GM12878 (cell line): ENCODE results near the gene ARHGAP45. TPM values are rescaled to one million over a fixed set of nuclear protein-coding genes. Genes with fewer than 3 reads are reported as not detected.

ENCODE experiments used
- ATAC-seq: fragments of 200-7000 bp; cut with Tn5 transposase; 3 replicates; pipeline ENCODE4 v1.9.1; 2020; ENCODE audit warnings: mild to moderate bottlenecking, moderate library complexity
- BruUV-seq: library from RNA; stranded (reverse); fragments of 400-500 nt; replicated peaks from 2 replicates; lab custom pipeline; 2021; lab: Mats Ljungman, UMichigan
- CTCF ChIA-PET: fragments of 300-600 bp; sonication (Branson Sonifier 250); formaldehyde crosslinking; extraction: SDS; loops from one replicate; lab custom pipeline; 2021; ENCODE audit warnings: inconsistent platforms; lab: Yijun Ruan, JAX
- POLR2A ChIA-PET: fragments of 350-600 bp; formaldehyde crosslinking; extraction: SDS; loops from one replicate; lab custom pipeline; 2021; ENCODE audit warnings: inconsistent platforms; lab: Charles Lee
- RAD21 ChIA-PET: fragments of 300-600 bp; sonication (Branson Sonifier 250); formaldehyde crosslinking; loops from one replicate; lab custom pipeline; 2023; ENCODE audit warnings: antibody characterized with exemption; ENCODE audit not compliant: unreplicated experiment; lab: Charles Lee
- SMC1A ChIA-PET: fragments of 300-600 bp; sonication (Branson Sonifier 250); formaldehyde crosslinking; loops from one replicate; lab custom pipeline; 2023; ENCODE audit not compliant: unreplicated experiment, uncharacterized antibody; lab: Charles Lee
- DNase-seq: peaks from one replicate; pipeline ENCODE4 v3.0.0-alpha.2; 2011; ENCODE audit warnings: low read depth, low spot score
- FAIRE-seq: peaks from 3 replicates; lab custom pipeline; 2011; peaks lifted over from hg19 to GRCh38; lab: Jason Lieb, UNC
- H2AFZ ChIP-seq: 2 replicates; pipeline ENCODE4 v1.6.0; 2011; ENCODE audit warnings: low read depth, low read length, control low read depth; ENCODE audit not compliant: control insufficient read depth
- H3K27ac ChIP-seq: 2 replicates; pipeline ENCODE4 v1.5.1; 2011; ENCODE audit warnings: control low read depth; ENCODE audit not compliant: control insufficient read depth, insufficient read depth
- H3K27me3 ChIP-seq, 2 experiments: replicated peaks in 1 of 2; 2 replicates each; pipeline versions ENCODE4 v1.6.0 to v1.6.1; 2011; ENCODE audit warnings: low read length in 1 of 2; ENCODE audit not compliant: control insufficient read depth in 2 of 2, insufficient read depth in 2 of 2
- H3K36me3 ChIP-seq, 2 experiments: 2 replicates each; pipeline ENCODE4 v1.5.1; 2011; ENCODE audit warnings: low read length in 1 of 2; ENCODE audit not compliant: control insufficient read depth in 2 of 2, insufficient read depth in 2 of 2
- H3K4me1 ChIP-seq: 2 replicates; pipeline ENCODE4 v1.6.1; 2011; ENCODE audit warnings: mild to moderate bottlenecking, low read length, moderate library complexity, mixed read lengths; ENCODE audit not compliant: control insufficient read depth, insufficient read depth
- H3K4me2 ChIP-seq: 2 replicates; pipeline ENCODE4 v1.6.0; 2011; ENCODE audit warnings: control low read depth; ENCODE audit not compliant: control insufficient read depth, insufficient read depth
- H3K4me3 ChIP-seq: fragments of 200-600 bp; sonication (generic); 2 replicates; pipeline ENCODE4 v1.5.1; 2016
- H3K79me2 ChIP-seq: 2 replicates; pipeline ENCODE4 v1.6.0; 2011; ENCODE audit warnings: low read length; ENCODE audit not compliant: control insufficient read depth, insufficient read depth
- H3K9ac ChIP-seq: 2 replicates; pipeline ENCODE4 v1.8.0; 2011; ENCODE audit warnings: low read length, control low read depth, mixed read lengths; ENCODE audit not compliant: control insufficient read depth, insufficient read depth
- H3K9me3 ChIP-seq: replicated peaks from 3 replicates; pipeline ENCODE4 v1.5.1; 2011; ENCODE audit warnings: mild to moderate bottlenecking, low read length; ENCODE audit not compliant: control insufficient read depth, insufficient read depth
- H4K20me1 ChIP-seq: 2 replicates; pipeline ENCODE4 v1.6.0; 2011; ENCODE audit not compliant: control insufficient read depth, insufficient read depth
- HCFC1 ChIP-seq: fragments of 150-350 bp; IDR thresholded peaks from 2 replicates; pipeline ENCODE4 v1.6.1; 2014; ENCODE audit warnings: low read length
- HSF1 ChIP-seq: fragments of 150-350 bp; IDR thresholded peaks from 2 replicates; pipeline ENCODE4 v1.6.1; 2014; ENCODE audit warnings: mild to moderate bottlenecking, low read depth, low read length
- IRF4 ChIP-seq: IDR thresholded peaks from 2 replicates; pipeline ENCODE4 v1.6.1; 2011; ENCODE audit warnings: low read depth, low read length
- RAD21 ChIP-seq: IDR thresholded peaks from 2 replicates; pipeline ENCODE4 v1.6.1; 2011; ENCODE audit warnings: mild to moderate bottlenecking, low read depth, low read length, moderate library complexity; ENCODE audit not compliant: insufficient read depth
- RELB ChIP-seq: fragments of 450-650 bp; IDR thresholded peaks from 2 replicates; pipeline ENCODE4 v1.6.1; 2017; ENCODE audit warnings: low read depth, mild to moderate bottlenecking, moderate library complexity
- SMARCA5 ChIP-seq: fragments of 450-650 bp; IDR thresholded peaks from 2 replicates; pipeline ENCODE4 v1.6.1; 2017; ENCODE audit warnings: mild to moderate bottlenecking
- SP1 ChIP-seq: IDR thresholded peaks from one replicate; pipeline ENCODE4 v1.6.1; 2011; ENCODE audit warnings: low read depth, low read length
- SREBF1 ChIP-seq: IDR thresholded peaks from 2 replicates; pipeline ENCODE4 v1.6.1; 2012; ENCODE audit warnings: mild to moderate bottlenecking, low read length
- TARDBP ChIP-seq: IDR thresholded peaks from 2 replicates; pipeline ENCODE4 v1.6.1; 2016; ENCODE audit warnings: borderline replicate concordance
- TCF7 ChIP-seq: IDR thresholded peaks from 2 replicates; pipeline ENCODE4 v1.6.1; 2014; ENCODE audit warnings: antibody characterized with exemption, borderline replicate concordance
- ZNF24 ChIP-seq: fragments of 450-650 bp; IDR thresholded peaks from 2 replicates; pipeline ENCODE4 v1.6.1; 2017; ENCODE audit warnings: antibody characterized with exemption, mild to moderate bottlenecking
- ZSCAN29 ChIP-seq: fragments of 450-650 bp; IDR thresholded peaks from 2 replicates; pipeline ENCODE4 v1.6.1; 2017; ENCODE audit warnings: mild to moderate bottlenecking, moderate library complexity
- ZZZ3 ChIP-seq: IDR thresholded peaks from 2 replicates; pipeline ENCODE4 v1.6.1; 2011; ENCODE audit warnings: low read depth; ENCODE audit not compliant: control insufficient read depth, insufficient read length
- WGBS: methylation state at CpG from one replicate; pipeline ENCODE4 v1.1.6; 2016; ENCODE audit warnings: low lambda C conversion rate; ENCODE audit not compliant: insufficient replicate concordance, insufficient coverage; ENCODE audit errors: missing lambda C conversion rate; 5-methylcytosine and 5-hydroxymethylcytosine counted together
- in situ Hi-C: fragments of 300-500 bp; cut with MboI; formaldehyde crosslinking; loops from 9 replicates; pipeline ENCODE4 v1.14.3; 2018; ENCODE audit warnings: mixed read lengths
- intact Hi-C: fragments of 100-400 bp; cut with micrococcal nuclease; formaldehyde crosslinking; loops from one replicate; pipeline ENCODE4 v1.14.2; 2022; ENCODE audit not compliant: unreplicated experiment
- polyA plus RNA-seq, 11 experiments: library from polyadenylated mRNA; depleted of rRNA in 4 of 11; unstranded in 6 of 11; stranded (reverse) in 5 of 11; fragments of >200 nt; fragmentation: Nextera tagmentation in 4 of 11; fragmentation: Illumina TruSeq in 1 of 11; extraction: Ambion mirVana in 4 of 11; extraction: Trizol in 1 of 11; gene quantifications; 1 replicate in 1 of 11; 2 replicates in 10 of 11; pipeline versions ENCODE4 v1.2.1 to v1.2.3, GENCODE V29; 2011 to 2016; ENCODE audit warnings: inconsistent platforms in 2 of 11, missing spikeins in 2 of 11, low read depth in 1 of 11
- total RNA-seq, 4 experiments: library from RNA; depleted of rRNA in 3 of 4; stranded (reverse); fragments of >200 nt in 3 of 4; fragmentation: Illumina TruSeq in 1 of 4; extraction: Trizol in 1 of 4; gene quantifications; 2 replicates each; pipeline versions ENCODE4 v1.2.1 to v1.2.3, GENCODE V29; 2013 to 2021

ARHGAP45 gene
- total and polyA plus RNA-seq, 10 of the 15 experiments (the other 5 are each of a cell fraction or from before 2014, with no cell fraction given) = 1.4 to 151 (median 59.9) TPM

DNA sequence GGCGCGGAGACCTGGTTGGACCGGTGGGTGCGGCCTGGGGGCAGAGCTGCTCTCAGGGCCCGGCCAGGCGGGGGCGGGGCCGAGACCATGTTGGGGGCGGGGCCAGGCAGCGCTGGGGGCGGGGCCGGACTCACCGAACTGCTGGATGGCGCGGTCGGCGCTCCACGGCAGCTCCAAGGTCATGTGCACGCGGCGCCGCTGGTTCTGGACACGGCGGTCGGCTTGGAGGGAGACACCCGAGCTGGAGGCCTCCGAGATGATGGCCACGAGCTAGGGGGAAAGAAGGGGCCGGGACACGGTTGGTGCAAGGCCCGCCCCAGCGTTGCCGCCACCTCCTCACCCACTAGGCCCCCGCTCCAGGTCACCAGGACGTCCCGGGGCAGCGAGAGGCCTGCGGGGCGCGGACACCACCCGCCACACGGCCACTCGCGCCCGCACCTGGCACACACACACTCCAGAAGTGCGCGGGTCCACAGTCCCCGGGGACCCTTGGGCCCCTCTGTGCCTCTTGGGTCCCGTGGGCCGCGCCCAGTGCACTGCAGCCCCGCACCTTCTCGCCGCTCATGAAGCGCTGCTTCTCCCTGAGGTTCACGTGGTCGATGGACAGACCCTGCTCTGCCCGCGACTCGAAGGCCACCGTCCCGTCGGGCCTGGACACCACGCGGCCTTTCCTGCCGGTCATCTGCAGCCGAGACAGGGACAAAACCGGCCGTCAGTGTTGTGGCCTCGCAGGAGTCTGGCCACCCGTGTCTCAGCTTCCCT is 45.5 kb downstream of the ARHGAP45 start:
- no peak overlapping the region for H2AFZ ChIP-seq

More for the DNA sequence above, 45.5 kb downstream of the ARHGAP45 start:
- Histone ChIP-seq H3K4me1 (peaks cover 6% of the 10 kb centered on the region; the same call in 1 of the 2 replicates), H4K20me1 (no peaks in the 10 kb centered on the region), H3K9ac (no peak overlapping the region), H3K79me2 (no peaks in the 10 kb centered on the region), H3K27me3 (no peaks in the 10 kb centered on the region), H3K9me3 (no peaks in the 10 kb centered on the region), H3K4me2 (no peak overlapping the region), H3K4me3 (no peak overlapping the region), H3K36me3 (peaks cover 0 to 27% of the 10 kb centered on the region in 2 experiments; a peak in 3 of 4 replicates), H3K27ac (no peak overlapping the region)
- FAIRE-seq (no peak), ATAC-seq (no peak), DNase-seq (no peak)
- no peak for TF ChIP-seq SP1
- TF ChIP-seq SREBF1 = no peak
- no peak for TF ChIP-seq HCFC1
- TF ChIP-seq TARDBP = no peak
- no peak for TF ChIP-seq ZSCAN29
- TF ChIP-seq RELB = no peak
- TF ChIP-seq SMARCA5 = no peak
- TF ChIP-seq ZNF24 = no peak
- TF ChIP-seq TCF7 = no peak
- TF ChIP-seq ZZZ3 = no peak
- TF ChIP-seq IRF4 = no peak
- TF ChIP-seq HSF1 = no peak
- no peak for TF ChIP-seq RAD21
- RAD21 ChIA-PET = interaction anchor here (1.0 to 3.0 kb wide), 8 partner anchors 16 to 110 kb away, joined by 3 to 38 read pairs (median 7); no protein-coding TSS in a partner anchor
- in situ Hi-C loops = no loop called here
- no TSS peak for BruUV-seq
- 88% methylated on average over 53 of the region's 71 CpGs for WGBS
- SMC1A ChIA-PET = interaction anchor here (0.9 to 3.1 kb wide), 6 partner anchors 11 to 128 kb away, joined by 3 to 24 read pairs (median 4); no protein-coding TSS in a partner anchor
- POLR2A ChIA-PET = interaction anchor here (1.0 to 1.4 kb wide), 2 partner anchors 14 to 19 kb away, joined by 3 to 8 read pairs; no protein-coding TSS in a partner anchor
- CTCF ChIA-PET = interaction anchor here (0.6 to 3.1 kb wide), 12 partner anchors 21 to 154 kb away, joined by 3 to 49 read pairs (median 7); partner anchors contain the start of gene ATP5F1D
- intact Hi-C loops = loop anchor here (5.0 kb wide), 1 partner anchor 80 kb away; no protein-coding TSS in a partner anchor
